Gastrocnemius medialis (tissue), 4 donors: ENCODE results near the gene MICU1.
"Not testable (repeated sequence)": the region's sequence is repeated elsewhere in the genome, so short reads cannot be mapped to it uniquely, and the experiment has no call there.

Source experiments
- POLR2A ChIP-seq, 2 donors: fragments of 450-650 bp; IDR thresholded peaks; one replicate each; pipeline ENCODE4 v1.6.1; 2017; ENCODE audit warnings: antibody characterized with exemption in 2 of 2, mild to moderate bottlenecking in 2 of 2, moderate library complexity in 2 of 2
- TF ChIP-seq, protein P1 (sequence below), 5 experiments: fragments of 450-650 bp in 3 of 5; fragments of 200-600 bp in 2 of 5; sonication (generic) in 2 of 5; IDR thresholded peaks in 4 of 5; conservative IDR thresholded peaks in 1 of 5; 1 replicate in 4 of 5; 2 replicates in 1 of 5; pipeline ENCODE4 v1.5.1; 2016 to 2019; ENCODE audit warnings: antibody characterized with exemption in 5 of 5, mild to moderate bottlenecking in 3 of 5, moderate library complexity in 3 of 5

DNA sequence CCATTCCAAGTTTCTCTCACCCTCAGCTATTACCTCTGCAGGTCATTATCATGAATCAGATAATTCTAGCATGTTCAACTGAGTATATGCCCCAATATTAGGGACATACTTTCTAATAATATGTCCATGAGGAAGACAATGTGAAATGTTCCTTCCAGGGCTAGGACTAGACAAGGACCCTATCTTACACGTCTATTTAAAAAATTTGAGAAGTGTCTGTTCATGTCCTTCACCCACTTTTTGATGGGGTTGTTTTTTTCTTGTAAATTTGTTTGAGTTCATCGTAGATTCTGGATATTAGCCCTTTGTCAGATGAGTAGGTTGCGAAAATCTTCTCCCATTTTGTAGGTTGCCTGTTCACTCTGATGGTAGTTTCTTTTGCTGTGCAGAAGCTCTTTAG is 21.1 kb upstream of the MICU1 start:
- TF ChIP-seq, protein P1, sequence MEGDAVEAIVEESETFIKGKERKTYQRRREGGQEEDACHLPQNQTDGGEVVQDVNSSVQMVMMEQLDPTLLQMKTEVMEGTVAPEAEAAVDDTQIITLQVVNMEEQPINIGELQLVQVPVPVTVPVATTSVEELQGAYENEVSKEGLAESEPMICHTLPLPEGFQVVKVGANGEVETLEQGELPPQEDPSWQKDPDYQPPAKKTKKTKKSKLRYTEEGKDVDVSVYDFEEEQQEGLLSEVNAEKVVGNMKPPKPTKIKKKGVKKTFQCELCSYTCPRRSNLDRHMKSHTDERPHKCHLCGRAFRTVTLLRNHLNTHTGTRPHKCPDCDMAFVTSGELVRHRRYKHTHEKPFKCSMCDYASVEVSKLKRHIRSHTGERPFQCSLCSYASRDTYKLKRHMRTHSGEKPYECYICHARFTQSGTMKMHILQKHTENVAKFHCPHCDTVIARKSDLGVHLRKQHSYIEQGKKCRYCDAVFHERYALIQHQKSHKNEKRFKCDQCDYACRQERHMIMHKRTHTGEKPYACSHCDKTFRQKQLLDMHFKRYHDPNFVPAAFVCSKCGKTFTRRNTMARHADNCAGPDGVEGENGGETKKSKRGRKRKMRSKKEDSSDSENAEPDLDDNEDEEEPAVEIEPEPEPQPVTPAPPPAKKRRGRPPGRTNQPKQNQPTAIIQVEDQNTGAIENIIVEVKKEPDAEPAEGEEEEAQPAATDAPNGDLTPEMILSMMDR (IDR thresholded peaks at IDR 0.05 in 4 of 5, conservative IDR thresholded peaks at IDR 0.05 in 1 of 5) = not testable (repeated sequence)
- not testable (repeated sequence) for TF ChIP-seq POLR2A (IDR thresholded peaks at IDR 0.05)
